Measurements from ENCODE around the gene DPP6. TPM values are rescaled to one million over a fixed set of nuclear protein-coding genes. Genes with fewer than 3 reads are reported as not detected.

Gene DPP6
- total RNA-seq, 2 donors from 2014 or later, result 0.05 to 38.7 TPM

DNA sequence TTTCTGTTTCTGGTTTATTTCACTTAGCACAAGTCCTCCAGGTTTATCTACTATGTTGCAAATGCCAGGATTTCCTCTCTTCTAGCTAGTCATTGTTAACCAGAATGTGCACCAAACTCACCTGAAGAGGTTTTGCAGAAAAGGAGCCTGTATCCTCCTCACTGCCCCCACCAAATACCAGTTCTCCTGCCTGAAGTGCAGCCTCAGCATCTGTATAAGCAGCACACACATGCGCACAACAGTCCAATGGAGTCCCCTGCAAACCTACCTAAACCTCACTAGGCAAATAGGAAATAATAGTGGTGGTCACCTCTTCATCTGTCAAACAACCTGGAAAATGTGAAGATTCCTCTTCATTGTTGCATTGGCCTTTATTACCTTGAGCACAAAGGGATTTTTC lies 712.9 kb downstream of the DPP6 start:
- no peak for TF ChIP-seq POLR2A (IDR thresholded peaks at IDR 0.05)
- no peak for TF ChIP-seq POLR2AphosphoS5 (IDR thresholded peaks at IDR 0.05)
- TF ChIP-seq, protein P1, sequence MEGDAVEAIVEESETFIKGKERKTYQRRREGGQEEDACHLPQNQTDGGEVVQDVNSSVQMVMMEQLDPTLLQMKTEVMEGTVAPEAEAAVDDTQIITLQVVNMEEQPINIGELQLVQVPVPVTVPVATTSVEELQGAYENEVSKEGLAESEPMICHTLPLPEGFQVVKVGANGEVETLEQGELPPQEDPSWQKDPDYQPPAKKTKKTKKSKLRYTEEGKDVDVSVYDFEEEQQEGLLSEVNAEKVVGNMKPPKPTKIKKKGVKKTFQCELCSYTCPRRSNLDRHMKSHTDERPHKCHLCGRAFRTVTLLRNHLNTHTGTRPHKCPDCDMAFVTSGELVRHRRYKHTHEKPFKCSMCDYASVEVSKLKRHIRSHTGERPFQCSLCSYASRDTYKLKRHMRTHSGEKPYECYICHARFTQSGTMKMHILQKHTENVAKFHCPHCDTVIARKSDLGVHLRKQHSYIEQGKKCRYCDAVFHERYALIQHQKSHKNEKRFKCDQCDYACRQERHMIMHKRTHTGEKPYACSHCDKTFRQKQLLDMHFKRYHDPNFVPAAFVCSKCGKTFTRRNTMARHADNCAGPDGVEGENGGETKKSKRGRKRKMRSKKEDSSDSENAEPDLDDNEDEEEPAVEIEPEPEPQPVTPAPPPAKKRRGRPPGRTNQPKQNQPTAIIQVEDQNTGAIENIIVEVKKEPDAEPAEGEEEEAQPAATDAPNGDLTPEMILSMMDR (IDR thresholded peaks at IDR 0.05), result no peak
- Histone ChIP-seq H3K36me3 (no peaks in the 10 kb centered on the region), H3K4me1 (replicated peaks) (no peaks in the 10 kb centered on the region), H3K9me3 (no peaks in the 10 kb centered on the region), H3K4me3 (no peak overlapping the region), H3K27ac (no peak overlapping the region), H3K27me3 (replicated peaks; ENCODE audit: insufficient read depth) (no peaks in the 10 kb centered on the region)
- intact Hi-C loops (cut with DNase I), result no loop called here
- DNase-seq (ENCODE audit: low spot score), result no peak
- 89% methylated on average over 1 of the region's 1 CpG for WGBS

DNA sequence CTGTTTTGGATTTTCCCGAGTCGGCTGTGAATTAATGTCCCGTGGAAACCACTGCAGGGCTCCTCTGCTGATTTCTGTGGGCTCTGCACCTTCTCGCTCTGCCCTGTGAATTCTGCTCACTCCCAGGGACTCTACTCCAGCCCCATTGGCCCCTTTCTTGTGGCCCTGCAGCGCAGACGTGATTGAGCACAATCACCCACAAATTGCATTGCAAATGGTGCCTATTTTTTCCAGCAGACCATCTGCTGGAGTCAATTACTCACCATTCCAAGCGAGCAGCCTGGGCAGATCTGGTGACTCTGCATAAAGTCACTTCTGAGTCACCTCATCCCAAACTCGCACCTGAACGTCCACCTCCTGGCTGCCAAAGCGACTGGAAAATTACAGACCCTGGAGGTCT lies 714.9 kb downstream of the DPP6 start:
- no peak for DNase-seq (ENCODE audit: low spot score)
- H3K27me3 ChIP-seq (replicated peaks; ENCODE audit: insufficient read depth), result no peaks in the 10 kb centered on the region
- no peak overlapping the region for H3K27ac ChIP-seq
- intact Hi-C loops (cut with DNase I), result no loop called here
- no peak for TF ChIP-seq POLR2AphosphoS5 (IDR thresholded peaks at IDR 0.05)
- no peak overlapping the region for H3K4me3 ChIP-seq
- H3K36me3 ChIP-seq, result no peaks in the 10 kb centered on the region
- H3K4me1 ChIP-seq (replicated peaks), result no peaks in the 10 kb centered on the region
- no peaks in the 10 kb centered on the region for H3K9me3 ChIP-seq
- WGBS, result 75% methylated on average over 10 of the region's 10 CpGs

DNA sequence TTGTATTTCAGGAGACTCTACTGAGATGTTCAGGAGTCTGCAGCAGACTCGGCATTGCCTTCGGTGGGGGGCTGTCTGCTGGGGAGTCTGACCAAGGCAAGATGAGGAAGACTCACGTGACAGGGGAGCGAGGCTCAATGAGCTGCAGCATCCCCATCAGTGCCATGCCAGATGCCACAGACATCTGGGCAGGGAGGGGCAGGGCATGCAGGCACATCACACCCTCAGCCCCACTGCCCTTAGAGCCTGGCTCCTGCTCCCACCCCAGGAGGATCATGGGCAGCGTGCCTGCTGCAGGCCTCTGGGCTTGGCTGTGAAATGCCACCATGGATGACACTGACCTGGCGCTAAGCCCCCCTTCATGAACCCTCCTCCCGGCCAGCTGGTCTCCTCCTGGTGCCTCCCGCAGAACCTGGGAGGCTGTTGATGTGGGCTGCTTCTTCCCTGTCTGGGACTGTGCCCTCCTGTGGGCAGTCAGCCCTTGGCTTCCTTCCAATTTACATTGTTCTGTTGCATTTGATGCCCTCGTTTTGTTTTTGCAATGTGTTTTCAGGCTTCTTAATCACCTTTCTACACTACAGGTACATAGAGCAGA lies 715.7 kb downstream of the DPP6 start:
- no peak for TF ChIP-seq POLR2A (IDR thresholded peaks at IDR 0.05)
- TF ChIP-seq, protein P1 (IDR thresholded peaks at IDR 0.05), result no peak
- no peak for TF ChIP-seq POLR2AphosphoS5 (IDR thresholded peaks at IDR 0.05)
- no peaks in the 10 kb centered on the region for H3K4me1 ChIP-seq (replicated peaks)
- 72% methylated on average over 7 of the region's 9 CpGs for WGBS
- no peaks in the 10 kb centered on the region for H3K9me3 ChIP-seq
- intact Hi-C loops (cut with DNase I), result no loop called here
- H3K4me3 ChIP-seq, result no peak overlapping the region
- no peaks in the 10 kb centered on the region for H3K27me3 ChIP-seq (replicated peaks; ENCODE audit: insufficient read depth)
- H3K27ac ChIP-seq, result no peak overlapping the region
- no peaks in the 10 kb centered on the region for H3K36me3 ChIP-seq
- no peak for DNase-seq (ENCODE audit: low spot score)

DNA sequence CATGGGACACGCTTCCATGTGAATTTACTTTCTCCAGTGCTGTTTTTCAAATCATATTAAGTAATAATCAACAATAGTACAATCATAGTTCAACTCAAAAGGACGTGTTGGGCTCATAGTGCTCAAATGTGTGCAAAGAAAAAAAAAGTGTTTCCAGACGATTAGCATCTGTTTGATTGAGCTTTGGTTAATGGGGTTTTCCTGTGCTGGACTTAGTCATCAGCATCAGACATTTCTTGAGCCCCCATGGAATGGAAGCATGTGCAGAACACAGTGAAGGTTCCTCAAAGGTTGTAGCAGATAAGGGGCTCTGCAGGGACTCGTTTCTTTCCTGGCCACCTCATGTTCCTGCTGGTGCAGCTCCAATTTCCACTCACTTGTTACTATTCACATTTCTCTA lies 716.8 kb downstream of the DPP6 start:
- H3K27ac ChIP-seq, result no peak overlapping the region
- TF ChIP-seq POLR2A (IDR thresholded peaks at IDR 0.05) (no peak), POLR2AphosphoS5 (IDR thresholded peaks at IDR 0.05) (no peak)
- TF ChIP-seq, protein P1 (IDR thresholded peaks at IDR 0.05), result no peak
- WGBS, result 69% methylated on average over 4 of the region's 4 CpGs
- intact Hi-C loops (cut with DNase I), result no loop called here
- DNase-seq (ENCODE audit: low spot score), result no peak
- H3K9me3 ChIP-seq, result no peaks in the 10 kb centered on the region
- no peaks in the 10 kb centered on the region for H3K36me3 ChIP-seq
- no peaks in the 10 kb centered on the region for H3K27me3 ChIP-seq (replicated peaks; ENCODE audit: insufficient read depth)
- H3K4me3 ChIP-seq, result no peak overlapping the region
- H3K4me1 ChIP-seq (replicated peaks), result no peaks in the 10 kb centered on the region

DNA sequence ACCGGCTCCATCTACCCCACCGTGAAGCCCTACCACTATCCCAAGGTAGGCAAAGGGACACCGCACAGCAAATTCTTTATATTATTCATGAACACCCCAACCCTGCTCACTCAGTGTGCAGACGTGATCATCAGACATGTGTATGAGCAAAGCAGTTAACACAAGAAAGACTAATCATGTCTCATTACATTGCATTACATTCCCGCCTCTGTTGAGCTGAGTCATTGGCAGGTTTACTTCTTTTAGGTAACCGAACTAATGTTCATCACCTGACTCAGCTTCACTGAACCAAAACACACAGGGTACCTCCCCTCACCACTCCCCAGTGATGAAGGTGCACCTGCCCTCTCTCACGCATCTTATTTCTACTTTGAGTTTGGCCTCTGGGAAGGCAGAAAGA lies 717.3 kb downstream of the DPP6 start:
- no peak for TF ChIP-seq POLR2A (IDR thresholded peaks at IDR 0.05)
- TF ChIP-seq, protein P1 (IDR thresholded peaks at IDR 0.05), result no peak
- TF ChIP-seq POLR2AphosphoS5 (IDR thresholded peaks at IDR 0.05), result no peak
- no peaks in the 10 kb centered on the region for H3K36me3 ChIP-seq
- no peaks in the 10 kb centered on the region for H3K4me1 ChIP-seq (replicated peaks)
- H3K27me3 ChIP-seq (replicated peaks; ENCODE audit: insufficient read depth), result no peaks in the 10 kb centered on the region
- no peak for DNase-seq (ENCODE audit: low spot score)
- no peak overlapping the region for H3K4me3 ChIP-seq
- H3K27ac ChIP-seq, result no peak overlapping the region
- intact Hi-C loops (cut with DNase I), result no loop called here
- 89% methylated on average over 7 of the region's 7 CpGs for whole genome bisulfite sequencing
- H3K9me3 ChIP-seq, result no peaks in the 10 kb centered on the region
